Caco-2 (cell line): ENCODE measurements around the gene TAF1B. TPM values are rescaled to one million over a fixed set of nuclear protein-coding genes. Genes with fewer than 3 reads are reported as not detected.

Experiments used
- BruUV-seq: library from RNA; stranded (reverse); fragments of 400-500 nt; replicated peaks from 2 replicates; lab custom pipeline; 2021; lab: Mats Ljungman, UMichigan
- CTCF ChIA-PET: fragments of 300-600 bp; sonication (Branson Sonifier 250); formaldehyde crosslinking; loops from one replicate; lab custom pipeline; 2022; ENCODE audit warnings: antibody characterized with exemption; lab: Charles Lee
- POLR2A ChIA-PET: fragments of 300-600 bp; sonication (Branson Sonifier 250); formaldehyde crosslinking; loops from one replicate; lab custom pipeline; 2022; ENCODE audit warnings: antibody characterized with exemption; lab: Charles Lee
- DNase-seq, 2 experiments: peaks; one replicate each; pipeline versions ENCODE4 v3.0.0 to v3.0.0-alpha.2; 2020 to 2022
- H3K27me3 ChIP-seq: replicated peaks from 2 replicates; pipeline ENCODE4 v1.6.0; 2011; ENCODE audit warnings: low read length; ENCODE audit not compliant: control insufficient read depth, insufficient read depth
- H3K36me3 ChIP-seq: 2 replicates; pipeline ENCODE4 v1.5.1; 2011; ENCODE audit warnings: low read length; ENCODE audit not compliant: control insufficient read depth, insufficient read depth
- H3K4me1 ChIP-seq: fragments of 250-450 bp; sonication (Bioruptor Pico); 2 replicates; pipeline ENCODE4 v1.5.1; 2020; ENCODE audit warnings: mild to moderate bottlenecking
- H3K4me3 ChIP-seq: 2 replicates; pipeline ENCODE4 v1.5.1; 2011; ENCODE audit warnings: low read depth, mild to moderate bottlenecking, control low read depth, low read length
- H3K9me3 ChIP-seq: fragments of 250-450 bp; sonication (Bioruptor Pico); 2 replicates; pipeline ENCODE4 v1.5.1; 2020; ENCODE audit warnings: mild to moderate bottlenecking, moderate library complexity
- H3K27ac Mint-ChIP-seq: one replicate; pipeline ENCODE4 v1.8.0; 2022; ENCODE audit warnings: mixed read lengths; ENCODE audit not compliant: unreplicated experiment
- H3K27me3 Mint-ChIP-seq: one replicate; pipeline ENCODE4 v1.8.0; 2022; ENCODE audit warnings: mixed read lengths; ENCODE audit not compliant: insufficient read depth, unreplicated experiment
- H3K36me3 Mint-ChIP-seq: one replicate; pipeline ENCODE4 v1.8.0; 2022; ENCODE audit warnings: mild to moderate bottlenecking, mixed read lengths; ENCODE audit not compliant: insufficient read depth, unreplicated experiment
- H3K4me1 Mint-ChIP-seq: one replicate; pipeline ENCODE4 v1.8.0; 2022; ENCODE audit warnings: low read depth, mixed read lengths; ENCODE audit not compliant: unreplicated experiment
- H3K4me3 Mint-ChIP-seq: one replicate; pipeline ENCODE4 v1.8.0; 2022; ENCODE audit warnings: mild to moderate bottlenecking, moderate library complexity, mixed read lengths; ENCODE audit not compliant: unreplicated experiment
- H3K9me3 Mint-ChIP-seq: one replicate; pipeline ENCODE4 v1.8.0; 2022; ENCODE audit warnings: mixed read lengths; ENCODE audit not compliant: unreplicated experiment
- intact Hi-C: fragments of 100-400 bp; cut with micrococcal nuclease; formaldehyde crosslinking; loops from one replicate; pipeline ENCODE4 v1.10.0; 2022; ENCODE audit not compliant: unreplicated experiment
- total RNA-seq: library from RNA; stranded (reverse); gene quantifications from 2 replicates; pipeline ENCODE4 v1.2.3, GENCODE V29; 2022
- TF ChIP-seq, protein P1 (sequence below), 2 experiments: fragments of 200-600 bp in 1 of 2; IDR thresholded peaks; 1 replicate in 1 of 2; 2 replicates in 1 of 2; pipeline versions ENCODE4 v1.5.1 to v1.8.0; 2011 to 2022; ENCODE audit warnings: antibody characterized with exemption in 1 of 2, control low read depth in 1 of 2, inconsistent platforms in 1 of 2, low read depth in 1 of 2, low read length in 1 of 2, mild to moderate bottlenecking in 1 of 2, moderate library complexity in 1 of 2; ENCODE audit not compliant: insufficient read depth in 1 of 2, severe bottlenecking in 1 of 2, unreplicated experiment in 1 of 2

The TAF1B gene
- total RNA-seq, 1 experiment from 2014 or later: 24.8 TPM

DNA sequence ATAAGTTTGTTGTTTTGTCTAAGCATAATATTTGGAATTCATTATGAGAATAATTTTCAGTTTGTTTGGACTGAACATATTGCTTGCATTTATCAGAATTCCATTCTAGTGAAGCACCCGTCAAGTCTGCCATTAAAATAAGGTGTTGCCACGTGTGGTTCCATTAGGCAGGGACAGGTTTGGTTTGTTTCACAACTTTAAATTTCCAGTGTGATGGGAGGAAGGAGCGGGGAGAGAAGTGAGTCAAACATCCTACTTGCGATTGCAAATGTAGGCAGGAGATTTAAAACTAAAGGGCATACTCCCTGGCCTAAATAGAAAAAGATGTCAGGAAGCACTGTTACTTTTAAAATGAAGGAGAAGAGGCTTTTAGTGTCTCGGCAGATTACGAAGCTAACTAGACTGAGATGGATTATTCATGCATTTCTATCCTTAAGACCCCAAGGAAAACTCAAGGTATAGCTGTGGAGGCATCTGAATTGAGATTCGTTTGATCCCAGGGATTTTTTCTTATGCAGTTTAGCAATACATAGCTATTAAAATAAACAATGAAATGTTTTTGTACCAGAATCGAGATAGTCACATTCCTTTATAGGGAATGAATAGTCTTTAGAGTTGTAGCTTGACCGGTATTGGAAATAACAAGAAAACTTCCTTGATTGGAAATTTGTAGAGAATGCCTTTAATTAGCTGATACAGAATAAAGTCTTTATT is 128.0 kb downstream of the TAF1B start:
- TF ChIP-seq, protein P1, sequence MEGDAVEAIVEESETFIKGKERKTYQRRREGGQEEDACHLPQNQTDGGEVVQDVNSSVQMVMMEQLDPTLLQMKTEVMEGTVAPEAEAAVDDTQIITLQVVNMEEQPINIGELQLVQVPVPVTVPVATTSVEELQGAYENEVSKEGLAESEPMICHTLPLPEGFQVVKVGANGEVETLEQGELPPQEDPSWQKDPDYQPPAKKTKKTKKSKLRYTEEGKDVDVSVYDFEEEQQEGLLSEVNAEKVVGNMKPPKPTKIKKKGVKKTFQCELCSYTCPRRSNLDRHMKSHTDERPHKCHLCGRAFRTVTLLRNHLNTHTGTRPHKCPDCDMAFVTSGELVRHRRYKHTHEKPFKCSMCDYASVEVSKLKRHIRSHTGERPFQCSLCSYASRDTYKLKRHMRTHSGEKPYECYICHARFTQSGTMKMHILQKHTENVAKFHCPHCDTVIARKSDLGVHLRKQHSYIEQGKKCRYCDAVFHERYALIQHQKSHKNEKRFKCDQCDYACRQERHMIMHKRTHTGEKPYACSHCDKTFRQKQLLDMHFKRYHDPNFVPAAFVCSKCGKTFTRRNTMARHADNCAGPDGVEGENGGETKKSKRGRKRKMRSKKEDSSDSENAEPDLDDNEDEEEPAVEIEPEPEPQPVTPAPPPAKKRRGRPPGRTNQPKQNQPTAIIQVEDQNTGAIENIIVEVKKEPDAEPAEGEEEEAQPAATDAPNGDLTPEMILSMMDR (IDR thresholded peaks at IDR 0.05; ENCODE audit: insufficient read depth in 1 of 2, low read depth in 1 of 2, low read length in 1 of 2, severe bottlenecking in 1 of 2, unreplicated experiment in 1 of 2): no peak
- Mint-ChIP-seq H3K4me3 (no peak overlapping the region), H3K4me1 (peaks cover 28% of the 10 kb centered on the region), H3K36me3 (no peaks in the 10 kb centered on the region), H3K27me3 (no peaks in the 10 kb centered on the region), H3K9me3 (no peaks in the 10 kb centered on the region), H3K27ac (no peak overlapping the region)
- peaks cover 7% of the 10 kb centered on the region; the same call in 1 of the 2 replicates for H3K4me1 ChIP-seq
- POLR2A ChIA-PET: no interaction called here
- intact Hi-C loops: no loop called here
- CTCF ChIA-PET: no interaction called here
- H3K36me3 ChIP-seq: no peaks in the 10 kb centered on the region
- no peaks in the 10 kb centered on the region for H3K9me3 ChIP-seq
- H3K4me3 ChIP-seq: no peak overlapping the region
- no TSS peak for BruUV-seq
- no peaks in the 10 kb centered on the region for H3K27me3 ChIP-seq
- no peak for DNase-seq

DNA sequence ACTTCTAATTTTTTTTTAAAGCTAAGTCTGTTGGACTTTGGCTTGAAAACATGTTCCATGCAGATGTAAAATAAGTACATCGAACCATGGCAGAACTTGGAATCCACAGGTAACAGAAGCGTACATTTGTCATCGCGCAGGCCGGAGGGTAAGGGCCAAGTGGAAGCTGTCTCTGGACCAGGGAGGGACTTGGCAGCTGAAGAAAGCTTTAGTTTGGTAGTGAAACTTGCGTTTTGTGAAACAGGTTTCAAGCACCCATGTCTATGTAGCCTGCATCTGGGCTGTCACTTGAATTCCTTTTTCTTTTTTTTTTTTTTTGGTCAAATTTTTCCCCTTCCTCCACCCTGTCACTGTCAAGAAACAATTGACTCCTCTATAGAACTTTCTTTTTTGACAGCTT is 128.6 kb downstream of the TAF1B start:
- CTCF ChIA-PET: interaction anchor here (0.8 kb wide), 1 partner anchor 12 kb away, joined by 5 read pairs; no protein-coding TSS in a partner anchor
- H3K27ac Mint-ChIP-seq: no peak overlapping the region
- H3K4me3 Mint-ChIP-seq: no peak overlapping the region
- intact Hi-C loops: no loop called here
- no TSS peak for BruUV-seq
- no peaks in the 10 kb centered on the region for H3K9me3 ChIP-seq
- H3K4me1 Mint-ChIP-seq: peaks cover 28% of the 10 kb centered on the region
- DNase-seq: no peak
- H3K4me3 ChIP-seq: no peak overlapping the region
- no peaks in the 10 kb centered on the region for H3K27me3 Mint-ChIP-seq
- peaks cover 7% of the 10 kb centered on the region; the same call in 1 of the 2 replicates for H3K4me1 ChIP-seq
- peaks cover 6% of the 10 kb centered on the region for H3K36me3 Mint-ChIP-seq
- no peaks in the 10 kb centered on the region for H3K27me3 ChIP-seq
- POLR2A ChIA-PET: no interaction called here
- no peaks in the 10 kb centered on the region for H3K36me3 ChIP-seq
- TF ChIP-seq, protein P1 (IDR thresholded peaks at IDR 0.05; ENCODE audit: insufficient read depth in 1 of 2, low read depth in 1 of 2, low read length in 1 of 2, severe bottlenecking in 1 of 2, unreplicated experiment in 1 of 2): no peak
- H3K9me3 Mint-ChIP-seq: no peaks in the 10 kb centered on the region

DNA sequence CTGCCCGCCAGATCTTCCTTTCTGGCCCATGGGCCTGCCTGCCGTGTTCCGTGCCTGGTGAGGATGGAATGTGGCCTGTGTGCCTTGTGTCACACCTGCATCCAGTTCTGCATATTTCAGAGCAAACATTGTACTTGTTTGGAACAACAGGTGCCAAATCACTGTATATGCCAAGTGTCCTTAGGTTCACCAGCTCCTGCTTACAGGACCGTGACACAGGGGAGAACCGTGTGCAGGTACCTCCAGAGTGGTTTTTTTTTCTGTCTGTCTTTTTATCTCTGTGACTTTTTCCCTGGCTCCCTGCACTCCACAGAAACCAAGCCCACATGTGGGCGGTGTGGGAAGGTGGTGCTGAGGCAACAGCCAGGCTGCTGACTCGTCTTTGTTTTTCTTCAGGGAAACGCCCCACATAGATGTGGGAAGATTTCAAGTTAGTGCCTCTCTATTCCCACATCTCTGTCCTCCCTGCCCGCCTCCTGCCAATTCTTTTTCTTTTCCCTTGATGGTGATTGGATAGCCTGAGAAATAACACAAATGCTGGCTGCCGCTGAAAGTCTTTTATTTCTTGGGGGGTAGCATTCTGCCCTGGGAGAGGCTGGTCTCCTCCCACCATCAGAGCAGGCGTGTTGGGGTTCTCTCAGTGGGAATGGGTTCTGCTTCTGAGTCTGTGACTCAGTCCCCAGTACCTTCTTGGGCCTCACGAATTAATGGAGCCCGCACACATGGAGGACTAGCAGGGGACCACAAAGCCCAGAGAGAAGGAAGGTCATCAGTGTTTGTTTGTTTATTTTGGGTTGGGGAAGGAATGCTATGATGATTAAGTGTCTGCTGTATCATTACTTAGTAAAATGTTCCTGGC is 129.6 kb downstream of the TAF1B start:
- intact Hi-C loops: no loop called here
- no peaks in the 10 kb centered on the region for H3K36me3 ChIP-seq
- no TSS peak for BruUV-seq
- H3K4me3 Mint-ChIP-seq: no peak overlapping the region
- POLR2A ChIA-PET: no interaction called here
- no peak for DNase-seq
- H3K9me3 Mint-ChIP-seq: no peaks in the 10 kb centered on the region
- no peaks in the 10 kb centered on the region for H3K27me3 Mint-ChIP-seq
- H3K27me3 ChIP-seq: no peaks in the 10 kb centered on the region
- TF ChIP-seq, protein P1 (IDR thresholded peaks at IDR 0.05; ENCODE audit: insufficient read depth in 1 of 2, low read depth in 1 of 2, low read length in 1 of 2, severe bottlenecking in 1 of 2, unreplicated experiment in 1 of 2): no peak
- no peaks in the 10 kb centered on the region for H3K9me3 ChIP-seq
- peaks cover 28% of the 10 kb centered on the region for H3K4me1 Mint-ChIP-seq
- peaks cover 6% of the 10 kb centered on the region for H3K36me3 Mint-ChIP-seq
- CTCF ChIA-PET: interaction anchor here (0.8 kb wide), 1 partner anchor 11 kb away, joined by 5 read pairs; no protein-coding TSS in a partner anchor
- no peak overlapping the region for H3K27ac Mint-ChIP-seq
- peaks cover 7% of the 10 kb centered on the region; the same call in 1 of the 2 replicates for H3K4me1 ChIP-seq
- no peak overlapping the region for H3K4me3 ChIP-seq
